IPS DF 6.9 (cell line): ENCODE measurements around the gene SRD5A1.

Source experiments
- DNase-seq: peaks from one replicate; pipeline ENCODE4 v3.0.0-alpha.2; 2013; ENCODE audit warnings: low read depth, low spot score
- H3K27ac ChIP-seq: one replicate; pipeline ENCODE4 v1.5.1; 2013; ENCODE audit warnings: low read length, control low read depth
- H3K27me3 ChIP-seq: 2 replicates; pipeline ENCODE4 v1.6.1; 2013; ENCODE audit warnings: mild to moderate bottlenecking, low read length; ENCODE audit not compliant: control insufficient read depth, insufficient read depth
- H3K36me3 ChIP-seq: 2 replicates; pipeline ENCODE4 v1.6.1; 2013; ENCODE audit warnings: low read length; ENCODE audit not compliant: control insufficient read depth, insufficient read depth
- H3K4me1 ChIP-seq: 2 replicates; pipeline ENCODE4 v1.6.1; 2013; ENCODE audit warnings: low read length; ENCODE audit not compliant: control insufficient read depth, insufficient read depth
- H3K4me3 ChIP-seq: 2 replicates; pipeline ENCODE4 v1.5.1; 2013; ENCODE audit warnings: mild to moderate bottlenecking, low read length
- H3K9me3 ChIP-seq: 2 replicates; pipeline ENCODE4 v1.6.1; 2013; ENCODE audit warnings: low read length, inconsistent platforms; ENCODE audit not compliant: control insufficient read depth, insufficient read depth
- WGBS: extraction: QIAGEN DNeasy Blood & Tissue Kit; methylation state at CpG from one replicate; pipeline ENCODE4 v1.1.7; 2013; ENCODE audit warnings: mixed read lengths, missing lambda C conversion rate; ENCODE audit not compliant: insufficient read length, insufficient coverage; 5-methylcytosine and 5-hydroxymethylcytosine counted together

Gene SRD5A1

DNA sequence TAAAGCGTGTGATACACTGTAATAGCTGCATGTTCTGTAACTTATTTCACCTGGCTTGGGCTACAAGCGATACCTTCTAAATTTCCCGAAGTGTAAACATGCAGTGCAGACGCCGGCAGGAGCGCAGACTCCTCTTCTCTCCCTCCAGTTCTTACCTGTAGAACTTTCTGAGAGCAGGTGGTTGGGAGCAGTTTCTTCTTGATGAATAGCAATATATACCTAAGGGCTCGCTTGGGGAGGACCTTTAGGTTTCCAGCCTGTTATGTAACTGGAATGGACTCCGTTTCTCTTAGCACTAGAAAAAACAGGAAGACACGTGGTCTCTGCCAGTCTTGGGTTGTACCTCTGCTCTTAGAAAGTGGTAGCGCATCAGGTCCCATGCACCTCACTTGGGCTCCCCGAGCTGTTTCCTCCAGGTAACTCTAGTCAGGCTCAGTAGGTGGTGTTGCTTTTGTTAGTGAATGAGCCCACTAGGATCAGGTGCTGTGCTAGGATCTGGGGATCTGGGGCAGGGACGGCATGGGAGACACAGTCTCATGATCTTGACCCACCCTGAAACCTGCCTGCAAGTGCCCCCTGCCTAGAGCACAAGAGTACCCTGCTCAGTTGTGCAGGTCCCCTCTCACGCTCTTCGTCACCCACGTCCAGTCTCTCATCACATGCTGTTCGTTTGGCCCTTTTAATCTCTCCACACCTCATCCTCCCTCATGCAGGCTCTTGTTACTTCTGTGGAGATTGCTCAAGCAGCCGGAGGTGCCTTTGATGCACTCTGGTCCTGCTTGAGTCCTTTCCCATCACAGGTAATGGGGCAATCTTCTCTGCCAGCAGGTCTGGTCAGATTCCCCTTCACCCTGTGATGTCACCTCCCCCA is 82.8 kb downstream of the SRD5A1 start:
- H3K36me3 ChIP-seq, result no peaks in the 10 kb centered on the region
- no peaks in the 10 kb centered on the region for H3K4me1 ChIP-seq
- H3K27me3 ChIP-seq, result no peaks in the 10 kb centered on the region
- no peaks in the 10 kb centered on the region for H3K9me3 ChIP-seq
- no peak overlapping the region for H3K4me3 ChIP-seq
- DNase-seq, result no peak
- no peak overlapping the region for H3K27ac ChIP-seq
- no CpG with 5 or more reads among the region's 17 CpGs for WGBS

GRCh38 chr5:6716629-6717149 is 83.4 kb downstream of the SRD5A1 start:
- no peak for DNase-seq
- Histone ChIP-seq H3K27me3 (no peaks in the 10 kb centered on the region), H3K4me1 (no peaks in the 10 kb centered on the region), H3K4me3 (no peak overlapping the region), H3K36me3 (no peaks in the 10 kb centered on the region), H3K9me3 (no peaks in the 10 kb centered on the region), H3K27ac (no peak overlapping the region)
- WGBS, result no CpG with 5 or more reads among the region's 4 CpGs

DNA sequence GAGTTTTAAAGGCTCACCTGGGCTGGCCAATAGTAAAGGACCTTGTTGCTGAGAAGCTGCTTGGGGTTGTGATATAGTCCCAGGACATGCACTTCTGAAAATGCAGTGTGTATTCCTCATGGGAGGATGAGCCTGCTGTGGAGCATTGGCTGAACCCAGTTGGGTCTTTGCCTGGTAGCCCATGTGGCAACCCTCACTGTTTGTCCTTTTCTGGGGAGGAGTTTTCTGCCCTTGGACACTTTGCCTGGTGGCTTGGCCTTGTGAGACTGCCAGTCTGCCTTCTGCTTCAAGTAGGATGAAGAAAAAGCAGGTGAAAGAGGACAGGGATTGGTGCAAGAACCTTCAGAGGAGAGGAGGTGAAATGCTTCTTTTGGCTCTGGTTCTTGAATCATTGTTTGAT is 84.0 kb downstream of the SRD5A1 start:
- Histone ChIP-seq H3K27me3 (no peaks in the 10 kb centered on the region), H3K4me1 (no peaks in the 10 kb centered on the region), H3K27ac (no peak overlapping the region), H3K9me3 (no peaks in the 10 kb centered on the region), H3K36me3 (no peaks in the 10 kb centered on the region), H3K4me3 (no peak overlapping the region)
- no peak for DNase-seq

DNA sequence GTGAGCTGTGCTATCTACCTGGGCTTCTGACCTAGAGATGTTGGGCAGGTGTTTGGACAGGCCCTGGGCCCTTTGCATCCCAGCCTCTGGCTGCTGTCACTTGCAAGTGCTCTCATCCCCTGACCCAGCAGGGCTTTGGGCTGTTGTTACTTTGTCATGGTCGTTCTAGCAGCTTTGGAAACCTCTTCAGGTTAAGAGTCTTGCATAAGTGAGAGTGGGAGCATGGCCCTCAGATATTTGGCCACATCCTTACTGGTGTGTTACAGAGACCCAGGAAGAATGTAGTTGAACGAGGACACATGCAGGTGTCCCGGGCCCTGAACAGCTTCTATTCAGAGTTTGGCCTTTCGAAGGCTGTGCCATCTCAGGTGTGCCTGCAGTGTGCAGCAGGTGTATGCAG is 84.4 kb downstream of the SRD5A1 start:
- no peak overlapping the region for H3K4me3 ChIP-seq
- no peak overlapping the region for H3K27ac ChIP-seq
- no peaks in the 10 kb centered on the region for H3K4me1 ChIP-seq
- no peak for DNase-seq
- no peaks in the 10 kb centered on the region for H3K36me3 ChIP-seq
- no peaks in the 10 kb centered on the region for H3K9me3 ChIP-seq
- no CpG with 5 or more reads among the region's 4 CpGs for WGBS
- no peaks in the 10 kb centered on the region for H3K27me3 ChIP-seq

GRCh38 chr5:6718161-6718681 is 85.0 kb downstream of the SRD5A1 start:
- no CpG with 5 or more reads among the region's 14 CpGs for WGBS
- Histone ChIP-seq H3K36me3 (no peaks in the 10 kb centered on the region), H3K4me1 (no peaks in the 10 kb centered on the region), H3K9me3 (no peaks in the 10 kb centered on the region), H3K4me3 (no peak overlapping the region), H3K27ac (no peak overlapping the region), H3K27me3 (no peaks in the 10 kb centered on the region)
- DNase-seq, result no peak

DNA sequence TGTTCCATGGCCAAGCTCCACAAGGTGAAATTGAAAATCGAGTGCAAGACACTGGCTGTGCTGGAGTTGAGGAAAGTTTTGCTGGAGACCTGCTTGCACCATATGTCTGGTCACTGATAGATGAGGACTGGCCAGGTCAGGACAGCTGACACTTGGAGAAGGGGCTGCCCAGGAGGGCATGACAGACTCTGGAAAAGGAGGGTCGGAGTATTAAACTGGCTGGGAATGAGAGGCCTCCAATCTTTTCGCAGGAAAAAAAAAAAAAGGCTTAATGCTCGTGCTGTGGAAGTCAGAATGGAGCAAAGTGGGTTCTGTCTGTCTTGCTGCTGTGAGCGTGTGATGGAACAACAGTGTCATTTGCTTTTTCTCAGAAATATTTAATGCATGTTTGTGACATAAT is 85.5 kb downstream of the SRD5A1 start:
- Histone ChIP-seq H3K27me3 (no peaks in the 10 kb centered on the region), H3K27ac (no peak overlapping the region), H3K4me1 (no peaks in the 10 kb centered on the region), H3K4me3 (no peak overlapping the region), H3K9me3 (no peaks in the 10 kb centered on the region), H3K36me3 (no peaks in the 10 kb centered on the region)
- DNase-seq, result no peak
- WGBS, result no CpG with 5 or more reads among the region's 5 CpGs

- no peaks in the 10 kb centered on the region for H3K27me3 ChIP-seq
- no peaks in the 10 kb centered on the region for H3K9me3 ChIP-seq
- H3K4me1 ChIP-seq, result no peaks in the 10 kb centered on the region
- no peaks in the 10 kb centered on the region for H3K36me3 ChIP-seq
- DNase-seq, result no peak
- no CpG with 5 or more reads among the region's 5 CpGs for WGBS
- H3K27ac ChIP-seq, result no peak overlapping the region
- H3K4me3 ChIP-seq, result no peak overlapping the region
Measured at GRCh38 chr5:6719417-6719816, 86.2 kb downstream of the SRD5A1 start.

GRCh38 chr5:6719896-6720560 is 86.8 kb downstream of the SRD5A1 start:
- Histone ChIP-seq H3K4me1 (no peaks in the 10 kb centered on the region), H3K36me3 (no peaks in the 10 kb centered on the region)
- no CpG with 5 or more reads among the region's 5 CpGs for WGBS

DNA sequence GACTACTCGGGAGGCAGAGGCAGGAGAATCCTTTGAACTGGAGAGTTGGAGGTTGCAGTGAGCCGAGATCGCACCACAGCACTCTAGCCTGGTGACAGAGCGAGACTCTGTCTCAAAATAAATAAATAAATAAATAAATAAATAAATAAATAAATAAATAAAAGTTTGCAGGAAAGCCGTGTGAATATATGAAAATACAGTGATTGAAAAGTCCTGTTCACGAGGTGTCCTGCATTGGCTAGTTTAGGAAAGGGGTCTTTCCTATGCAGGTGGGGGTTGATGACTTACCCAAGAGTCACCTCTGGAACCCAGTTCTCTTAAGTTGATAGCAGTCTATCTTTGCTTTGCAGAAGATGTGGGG is 87.3 kb downstream of the SRD5A1 start:
- H3K36me3 ChIP-seq, result no peaks in the 10 kb centered on the region
- no peak overlapping the region for H3K27ac ChIP-seq
- no peak for DNase-seq
- no peak overlapping the region for H3K4me3 ChIP-seq
- H3K4me1 ChIP-seq, result no peaks in the 10 kb centered on the region
- no CpG with 5 or more reads among the region's 6 CpGs for WGBS
- no peaks in the 10 kb centered on the region for H3K27me3 ChIP-seq
- H3K9me3 ChIP-seq, result no peaks in the 10 kb centered on the region

More at GRCh38 chr5:6719896-6720560, 86.8 kb downstream of the SRD5A1 start:
- DNase-seq, result no peak
- H3K9me3 ChIP-seq, result no peaks in the 10 kb centered on the region
- H3K27ac ChIP-seq, result no peak overlapping the region
- H3K4me3 ChIP-seq, result no peak overlapping the region
- H3K27me3 ChIP-seq, result no peaks in the 10 kb centered on the region

DNA sequence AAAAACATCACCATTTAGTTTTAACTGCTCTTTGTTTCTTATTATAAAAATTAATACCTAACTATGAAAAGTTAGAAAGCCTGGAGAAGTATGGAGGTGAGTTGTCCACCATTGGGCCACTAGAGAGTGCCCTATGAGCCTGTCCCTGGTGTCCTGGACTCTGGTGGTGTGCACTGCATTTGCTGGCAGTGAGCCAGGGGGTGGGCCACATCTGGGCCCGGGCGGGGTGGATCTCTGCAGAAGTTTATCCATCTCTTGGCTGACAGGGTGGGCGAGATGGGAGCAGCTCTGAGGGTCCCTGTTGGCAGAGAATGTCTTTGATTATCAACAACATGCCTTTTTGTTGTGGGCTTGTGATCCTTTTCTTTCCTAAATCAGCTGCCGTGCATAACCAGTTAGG is 88.2 kb downstream of the SRD5A1 start:
- WGBS, result no CpG with 5 or more reads among the region's 4 CpGs
- Histone ChIP-seq H3K27me3 (no peaks in the 10 kb centered on the region), H3K4me1 (no peaks in the 10 kb centered on the region), H3K36me3 (no peaks in the 10 kb centered on the region), H3K27ac (no peak overlapping the region), H3K9me3 (no peaks in the 10 kb centered on the region), H3K4me3 (no peak overlapping the region)
- no peak for DNase-seq
